Stimulated activated naive B cell treated with anti-CD40 and anti-IgM and Interleukin-4, amounts not matched to agents 10 μg/mL and 1 μg/mL and 100 μg/mL, for 72 hours (primary cell): Measurements from ENCODE around the gene SMIM7.

Experiments
- ATAC-seq, 2 donors: fragments of 150-1000 bp; cut with Tn5 transposase; replicated peaks; 2 replicates each; pipeline ENCODE4 v1.10.0; 2021; ENCODE audit warnings: moderate library complexity in 1 of 2
- DNase-seq: peaks from one replicate; pipeline ENCODE4 v3.0.0; 2021
- H3K27ac Mint-ChIP-seq: one replicate; pipeline ENCODE4 v1.8.0; 2022; ENCODE audit warnings: mild to moderate bottlenecking, mixed read lengths
- H3K27me3 Mint-ChIP-seq, 2 donors: one replicate each; pipeline ENCODE4 v1.8.0; 2022; ENCODE audit warnings: mixed read lengths in 2 of 2
- H3K36me3 Mint-ChIP-seq, 2 donors: one replicate each; pipeline ENCODE4 v1.8.0; 2022; ENCODE audit warnings: mixed read lengths in 2 of 2, mild to moderate bottlenecking in 1 of 2
- H3K4me1 Mint-ChIP-seq, 2 donors: one replicate each; pipeline ENCODE4 v1.8.0; 2022; ENCODE audit warnings: mixed read lengths in 2 of 2, mild to moderate bottlenecking in 1 of 2
- H3K4me3 Mint-ChIP-seq, 2 donors: one replicate each; pipeline ENCODE4 v1.8.0; 2022; ENCODE audit warnings: mild to moderate bottlenecking in 2 of 2, mixed read lengths in 2 of 2, moderate library complexity in 1 of 2
- H3K9me3 Mint-ChIP-seq, 2 donors: one replicate each; pipeline ENCODE4 v1.8.0; 2022; ENCODE audit warnings: mixed read lengths in 2 of 2, mild to moderate bottlenecking in 1 of 2

The SMIM7 gene

DNA sequence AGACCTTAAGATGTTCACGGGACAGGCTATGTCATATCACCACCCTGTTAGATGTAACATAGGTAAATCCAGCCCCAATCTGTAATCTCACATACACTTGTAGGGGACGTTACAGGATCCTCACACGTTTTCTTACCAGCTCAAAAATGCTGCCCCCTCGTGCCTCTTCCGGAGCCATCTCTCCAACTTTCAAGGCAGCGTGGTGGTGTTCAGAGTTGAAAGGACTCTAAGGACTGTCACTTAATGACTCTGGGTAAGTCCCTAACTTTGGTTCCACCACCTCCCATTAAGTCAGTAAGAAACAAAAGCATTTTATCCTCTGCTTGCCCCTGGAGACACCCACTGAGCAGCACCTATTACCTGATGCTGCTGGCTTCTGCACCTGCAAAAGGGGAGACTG lies 36.4 kb downstream of the SMIM7 start:
- Mint-ChIP-seq H3K4me1 (peaks cover 54 to 81% of the 10 kb centered on the region in 2 donors), H3K27me3 (no peaks in the 10 kb centered on the region), H3K27ac (no peak overlapping the region), H3K36me3 (peaks cover 32 to 36% of the 10 kb centered on the region in 2 donors), H3K9me3 (no peaks in the 10 kb centered on the region), H3K4me3 (no peak overlapping the region)
- DNase-seq, result no peak
- no peak for ATAC-seq

DNA sequence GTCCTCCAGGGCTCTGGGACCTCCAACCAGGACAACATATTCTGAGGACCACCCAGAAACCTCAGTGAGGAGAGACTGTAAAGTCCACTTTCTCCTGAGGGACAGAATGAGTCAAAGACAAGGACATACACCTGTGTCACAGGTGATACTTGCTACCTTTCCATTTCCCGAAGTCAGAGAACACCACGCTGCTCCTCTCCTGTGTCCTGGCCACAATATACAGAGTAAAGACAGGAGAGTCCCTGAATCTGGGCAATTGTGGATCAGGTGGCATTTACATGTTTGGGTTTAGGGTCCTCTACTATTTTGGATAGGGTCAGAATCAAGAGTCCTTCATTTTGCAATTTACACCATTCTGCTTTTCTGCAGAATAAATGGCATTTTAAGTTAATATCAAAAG lies 36.9 kb downstream of the SMIM7 start:
- peaks cover 59 to 86% of the 10 kb centered on the region in 2 donors for H3K4me1 Mint-ChIP-seq
- DNase-seq, result no peak
- no peak overlapping the region for H3K4me3 Mint-ChIP-seq
- H3K36me3 Mint-ChIP-seq, result peaks cover 31 to 34% of the 10 kb centered on the region in 2 donors
- H3K9me3 Mint-ChIP-seq, result no peaks in the 10 kb centered on the region
- no peak overlapping the region for H3K27ac Mint-ChIP-seq
- no peak for ATAC-seq
- H3K27me3 Mint-ChIP-seq, result no peaks in the 10 kb centered on the region

DNA sequence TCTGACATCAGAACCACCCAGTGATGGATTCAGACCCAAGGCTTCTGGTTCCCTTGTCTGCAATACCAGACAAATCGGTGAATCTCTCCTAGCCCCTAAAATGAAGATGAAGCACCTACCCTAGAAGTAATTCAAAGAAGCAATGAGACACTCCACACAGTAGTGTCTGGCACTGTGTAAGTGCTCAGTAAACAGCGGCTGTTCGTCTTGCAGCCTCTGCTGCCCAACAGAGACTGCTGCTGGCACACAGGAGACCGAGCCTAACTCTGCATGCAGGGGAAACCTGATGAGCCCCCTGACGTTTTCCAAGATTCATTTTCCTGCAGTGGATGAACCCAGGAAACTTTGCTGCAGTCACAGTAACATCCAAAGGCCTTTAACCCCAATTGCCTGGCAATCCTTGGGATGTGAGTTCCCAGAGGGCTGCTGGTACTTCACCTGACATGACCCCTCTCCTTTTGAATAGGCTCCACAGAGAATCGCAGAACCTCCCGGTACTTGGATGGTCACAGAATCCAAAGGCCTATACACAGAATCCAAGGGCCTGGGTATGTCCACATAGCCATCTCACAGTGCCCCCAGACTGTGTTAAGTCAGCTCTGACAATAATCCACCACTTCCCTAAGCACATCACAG lies 38.7 kb downstream of the SMIM7 start:
- Mint-ChIP-seq H3K27ac (peak overlapping the region; percentile 48), H3K4me1 (peaks cover 68 to 92% of the 10 kb centered on the region in 2 donors), H3K4me3 (no peak overlapping the region), H3K36me3 (peaks cover 23 to 27% of the 10 kb centered on the region in 2 donors), H3K27me3 (no peaks in the 10 kb centered on the region), H3K9me3 (no peaks in the 10 kb centered on the region)
- DNase-seq (no peak), ATAC-seq (no peak)

DNA sequence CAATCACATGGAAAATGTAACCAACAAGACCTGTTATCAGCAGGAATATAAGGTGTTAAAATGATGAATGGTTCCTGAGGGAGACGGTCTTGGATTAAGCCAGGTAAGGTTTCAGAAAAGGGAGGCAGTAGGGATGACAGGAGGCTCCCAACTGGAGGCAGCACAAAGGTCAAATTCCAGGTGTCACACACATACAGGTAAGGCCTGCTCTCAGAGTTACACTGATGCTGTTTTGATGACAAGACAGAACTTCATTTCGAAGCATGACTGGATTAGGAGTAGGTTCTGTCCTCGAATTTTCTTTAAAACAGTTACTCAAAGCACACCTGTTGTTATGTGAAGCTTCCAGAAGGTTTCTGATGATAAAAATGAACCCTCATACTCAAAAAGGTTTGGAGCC lies 39.4 kb downstream of the SMIM7 start:
- no peaks in the 10 kb centered on the region for H3K27me3 Mint-ChIP-seq
- peak overlapping the region; percentile 9 for H3K27ac Mint-ChIP-seq
- no peak for DNase-seq
- H3K9me3 Mint-ChIP-seq, result no peaks in the 10 kb centered on the region
- no peak for ATAC-seq
- peaks cover 21 to 22% of the 10 kb centered on the region in 2 donors for H3K36me3 Mint-ChIP-seq
- H3K4me1 Mint-ChIP-seq, result peaks cover 69 to 92% of the 10 kb centered on the region in 2 donors
- H3K4me3 Mint-ChIP-seq, result no peak overlapping the region

DNA sequence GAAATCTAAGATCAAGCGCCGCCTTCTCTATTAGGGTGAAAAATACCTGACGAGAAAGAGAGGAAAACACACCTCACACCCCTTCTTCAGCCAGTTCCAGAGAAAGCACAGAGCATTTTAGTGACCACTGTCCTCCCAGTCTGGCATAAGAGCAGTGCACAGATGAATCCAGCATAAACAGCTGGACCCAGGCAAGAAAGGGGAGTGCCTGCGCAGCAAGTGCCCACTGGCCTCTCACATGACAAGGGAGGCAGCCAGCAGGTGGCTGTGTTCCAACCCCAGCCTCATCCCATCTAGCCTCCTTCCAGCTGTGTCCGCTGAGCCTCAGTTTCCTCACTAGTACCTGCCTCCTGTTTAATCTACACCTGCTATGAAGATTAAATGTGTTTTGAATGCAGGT lies 39.9 kb downstream of the SMIM7 start:
- Mint-ChIP-seq H3K4me3 (no peak overlapping the region), H3K27me3 (no peaks in the 10 kb centered on the region), H3K9me3 (no peaks in the 10 kb centered on the region), H3K4me1 (peaks cover 69 to 93% of the 10 kb centered on the region in 2 donors), H3K27ac (peak overlapping the region; percentile 42), H3K36me3 (peaks cover 16 to 20% of the 10 kb centered on the region in 2 donors)
- no peak for DNase-seq
- ATAC-seq, result no peak

DNA sequence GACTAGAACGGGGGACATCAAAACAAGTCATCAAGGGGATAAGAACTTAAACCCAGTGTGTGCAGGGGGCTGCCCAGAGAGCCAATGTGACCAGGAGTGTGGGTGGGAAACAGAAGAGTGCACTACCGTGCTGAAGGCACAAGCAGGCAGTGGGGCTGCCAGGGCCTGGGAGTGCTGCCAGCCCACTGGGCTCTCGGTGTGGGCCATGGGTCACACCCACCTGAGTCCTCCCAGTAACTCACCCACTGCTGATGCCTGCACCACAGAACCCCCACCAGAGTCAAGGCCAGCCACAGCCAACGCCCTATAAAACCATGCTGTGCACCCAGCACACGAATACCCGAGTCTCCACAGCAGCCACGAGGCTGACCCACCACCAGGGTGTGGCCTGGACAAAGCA lies 40.5 kb downstream of the SMIM7 start:
- Mint-ChIP-seq H3K4me3 (peak overlapping the region in 1 of 2 donors; percentile 29), H3K36me3 (peaks cover 15 to 23% of the 10 kb centered on the region in 2 donors), H3K27ac (peak overlapping the region; percentile 70), H3K9me3 (no peaks in the 10 kb centered on the region), H3K27me3 (no peaks in the 10 kb centered on the region), H3K4me1 (peaks cover 70 to 95% of the 10 kb centered on the region in 2 donors)
- DNase-seq (no peak), ATAC-seq (no peak)

DNA sequence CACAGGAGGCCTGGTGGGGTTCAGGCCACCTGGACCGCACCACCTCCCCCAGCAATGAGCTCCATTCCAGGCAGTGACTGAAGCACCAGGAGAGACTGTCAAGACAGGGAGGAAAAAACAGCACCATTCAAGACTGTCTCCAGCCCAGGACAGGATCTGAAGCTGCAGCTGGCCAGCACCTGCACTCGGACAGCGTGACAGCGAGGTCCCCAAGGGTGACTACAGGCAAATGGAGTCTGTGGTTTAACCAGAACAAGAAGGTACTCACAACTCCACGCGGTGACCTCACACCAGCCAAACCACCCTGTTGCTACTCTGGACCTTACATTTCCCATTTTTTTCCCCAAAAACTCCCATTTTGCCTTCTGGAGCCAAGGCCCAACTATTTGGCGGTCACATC lies 41.7 kb downstream of the SMIM7 start:
- Mint-ChIP-seq H3K27me3 (no peaks in the 10 kb centered on the region), H3K4me1 (peaks cover 74 to 94% of the 10 kb centered on the region in 2 donors), H3K9me3 (no peaks in the 10 kb centered on the region), H3K36me3 (peaks cover 10 to 22% of the 10 kb centered on the region in 2 donors), H3K27ac (peak overlapping the region; percentile 83), H3K4me3 (peak overlapping the region in 1 of 2 donors; percentile 52)
- no peak for DNase-seq
- peak; percentile 50 to 60 for ATAC-seq

DNA sequence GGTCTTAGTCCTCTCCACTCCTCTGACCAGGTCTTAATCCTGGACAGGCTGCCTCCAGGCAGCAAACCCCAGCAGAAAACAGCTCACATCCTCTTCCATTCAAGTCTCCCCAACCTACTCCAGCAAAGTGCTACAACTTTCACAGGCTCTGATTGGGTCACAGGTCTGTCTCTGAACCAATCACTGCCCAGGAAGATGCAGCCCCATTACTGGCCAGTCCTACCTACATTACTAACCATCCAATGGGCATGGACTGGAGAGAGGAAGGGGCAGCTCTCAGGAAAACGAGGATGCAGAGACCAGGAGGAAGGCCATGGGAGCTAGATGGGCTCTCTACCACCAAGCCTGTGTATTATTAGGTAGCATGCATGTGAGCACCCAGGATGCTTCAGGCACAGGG lies 44.1 kb downstream of the SMIM7 start:
- H3K36me3 Mint-ChIP-seq, result peaks cover 10 to 24% of the 10 kb centered on the region in 2 donors
- H3K27me3 Mint-ChIP-seq, result no peaks in the 10 kb centered on the region
- H3K4me3 Mint-ChIP-seq, result peak overlapping the region; percentile 34 to 35
- H3K9me3 Mint-ChIP-seq, result no peaks in the 10 kb centered on the region
- peaks cover 75 to 98% of the 10 kb centered on the region in 2 donors for H3K4me1 Mint-ChIP-seq
- no peak overlapping the region for H3K27ac Mint-ChIP-seq
- no peak for DNase-seq
- peak; percentile 39 to 41 for ATAC-seq

DNA sequence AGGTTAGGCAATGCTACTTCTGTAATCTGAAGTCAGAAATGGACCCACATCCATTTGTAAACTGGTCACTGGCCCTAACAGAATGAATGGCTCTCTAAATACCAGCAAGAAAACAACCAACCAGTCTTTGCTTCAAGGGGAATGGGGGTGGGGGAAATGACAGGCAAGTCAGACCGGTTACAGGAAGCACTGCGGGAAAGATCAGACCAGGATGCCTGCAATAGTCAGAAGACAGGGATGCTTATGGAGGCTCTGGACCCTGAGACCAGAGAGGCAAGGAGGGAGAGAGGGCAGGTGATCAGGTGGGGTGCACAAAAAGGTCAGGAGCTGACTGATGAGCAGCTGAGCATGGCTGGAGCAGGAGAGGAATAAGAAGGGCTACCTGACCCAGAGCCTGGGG lies 45.0 kb downstream of the SMIM7 start:
- H3K36me3 Mint-ChIP-seq, result peaks cover 10 to 24% of the 10 kb centered on the region in 2 donors
- peaks cover 72 to 95% of the 10 kb centered on the region in 2 donors for H3K4me1 Mint-ChIP-seq
- no peaks in the 10 kb centered on the region for H3K9me3 Mint-ChIP-seq
- DNase-seq, result no peak
- peak overlapping the region; percentile 72 for H3K27ac Mint-ChIP-seq
- H3K4me3 Mint-ChIP-seq, result peak overlapping the region; percentile 45 to 74
- H3K27me3 Mint-ChIP-seq, result no peaks in the 10 kb centered on the region
- peak in 1 of 2 donors; percentile 34 for ATAC-seq

DNA sequence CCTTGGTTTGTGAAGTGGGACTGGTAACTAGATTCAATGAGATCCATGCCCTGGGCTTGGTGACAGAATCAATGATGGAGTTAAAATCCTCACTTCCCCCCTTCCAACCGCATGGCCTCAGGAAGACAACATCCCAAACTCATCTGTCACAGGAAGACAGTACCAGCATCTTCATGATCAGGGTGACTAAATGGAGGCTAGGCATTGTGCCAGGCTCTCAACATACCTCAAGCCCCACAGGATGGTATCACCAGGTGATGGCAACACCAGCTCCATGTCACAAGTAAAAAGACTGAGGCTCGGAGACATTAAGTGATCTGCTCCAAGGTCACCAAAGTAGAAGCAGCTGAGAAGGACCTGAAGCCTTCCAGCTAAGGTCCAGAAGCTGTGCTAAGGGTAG lies 46.1 kb downstream of the SMIM7 start:
- Mint-ChIP-seq H3K4me1 (peaks cover 62 to 86% of the 10 kb centered on the region in 2 donors), H3K27me3 (no peaks in the 10 kb centered on the region), H3K36me3 (peaks cover 6 to 21% of the 10 kb centered on the region in 2 donors), H3K27ac (peak overlapping the region; percentile 47), H3K9me3 (no peaks in the 10 kb centered on the region), H3K4me3 (no peak overlapping the region)
- DNase-seq (no peak), ATAC-seq (no peak)

DNA sequence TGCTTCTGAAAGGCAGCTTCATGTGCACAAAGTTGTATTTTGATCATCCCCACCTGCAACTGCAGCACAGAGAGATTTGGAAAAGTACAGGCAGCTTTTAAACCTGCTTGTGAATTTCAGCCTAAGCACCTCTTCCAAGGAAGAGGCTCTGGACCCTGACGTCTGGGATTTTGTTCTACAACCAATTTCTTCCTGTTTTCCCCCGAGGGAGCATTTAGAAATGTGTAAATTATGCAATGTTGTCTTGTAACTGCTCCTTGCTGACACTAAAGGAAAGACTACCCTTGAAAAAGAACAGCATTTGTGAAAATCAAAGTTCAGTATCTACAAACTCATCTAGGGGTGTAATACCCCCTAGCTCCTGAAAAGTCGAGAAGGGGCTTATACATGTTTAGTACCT lies 47.3 kb downstream of the SMIM7 start:
- DNase-seq (no peak), ATAC-seq (no peak)
- Mint-ChIP-seq H3K4me3 (no peak overlapping the region), H3K27ac (peak overlapping the region; percentile 71), H3K27me3 (no peaks in the 10 kb centered on the region), H3K9me3 (no peaks in the 10 kb centered on the region), H3K4me1 (peaks cover 59 to 86% of the 10 kb centered on the region in 2 donors), H3K36me3 (peaks cover 8 to 17% of the 10 kb centered on the region in 2 donors)

DNA sequence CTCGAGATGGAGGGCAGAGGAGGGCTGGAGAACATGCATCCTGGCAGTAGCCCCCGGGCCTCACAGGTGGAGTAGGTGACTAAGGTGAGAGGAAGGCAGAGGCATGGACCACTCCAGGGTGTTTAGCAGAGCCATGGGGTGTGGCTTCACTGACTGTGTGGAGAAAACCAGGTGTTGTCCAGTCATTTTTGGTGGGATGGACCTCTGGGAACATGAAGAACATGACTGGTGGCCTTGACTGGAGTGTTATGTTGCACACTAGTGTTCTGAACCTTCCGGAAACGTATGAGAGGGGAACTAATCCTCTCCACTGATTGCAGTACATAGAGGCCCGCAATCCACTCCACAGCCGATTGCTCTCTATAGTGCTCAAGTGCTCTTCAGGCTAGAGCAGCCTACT lies 48.8 kb downstream of the SMIM7 start:
- no peak overlapping the region for H3K27ac Mint-ChIP-seq
- H3K36me3 Mint-ChIP-seq, result peaks cover 8 to 13% of the 10 kb centered on the region in 2 donors
- no peaks in the 10 kb centered on the region for H3K27me3 Mint-ChIP-seq
- peaks cover 46 to 74% of the 10 kb centered on the region in 2 donors for H3K4me1 Mint-ChIP-seq
- DNase-seq, result no peak
- no peak overlapping the region for H3K4me3 Mint-ChIP-seq
- no peaks in the 10 kb centered on the region for H3K9me3 Mint-ChIP-seq
- no peak for ATAC-seq

DNA sequence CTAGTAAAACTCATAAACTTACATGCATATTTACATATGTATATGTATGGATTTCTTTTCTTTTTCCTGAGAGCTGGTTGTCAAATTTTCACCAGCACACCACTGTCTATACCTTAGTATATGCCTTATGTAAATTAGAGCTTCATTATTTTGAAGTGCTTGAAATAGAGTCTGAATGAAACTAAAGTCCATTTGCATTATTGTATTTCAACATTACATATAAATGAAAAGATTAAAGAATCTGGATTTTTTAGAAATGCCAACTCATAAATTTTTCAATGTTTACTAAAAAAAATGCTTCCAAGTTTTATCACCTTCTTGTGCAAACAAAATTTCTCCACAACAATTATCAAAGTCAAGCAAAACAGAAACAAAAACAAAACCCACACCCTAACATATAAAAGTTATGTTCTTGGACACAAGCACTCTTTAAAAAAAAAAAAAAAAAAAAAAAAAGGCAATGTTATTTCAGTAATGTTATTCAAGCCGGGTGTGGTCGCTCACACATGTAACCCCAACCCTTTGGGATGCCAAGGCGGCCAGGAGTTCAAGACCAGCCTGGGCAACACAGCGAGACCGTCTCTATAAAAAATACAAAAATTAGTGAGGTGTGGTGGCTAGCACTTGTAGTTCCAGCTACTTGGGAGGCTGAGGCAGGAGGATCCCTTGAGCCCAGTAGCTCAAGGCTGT lies 50.3 kb downstream of the SMIM7 start:
- DNase-seq (no peak), ATAC-seq (no peak)
- H3K9me3 Mint-ChIP-seq, result no peaks in the 10 kb centered on the region
- H3K36me3 Mint-ChIP-seq, result peaks cover 9 to 16% of the 10 kb centered on the region in 2 donors
- peaks cover 49 to 74% of the 10 kb centered on the region in 2 donors for H3K4me1 Mint-ChIP-seq
- no peak overlapping the region for H3K27ac Mint-ChIP-seq
- no peak overlapping the region for H3K4me3 Mint-ChIP-seq
- H3K27me3 Mint-ChIP-seq, result no peaks in the 10 kb centered on the region

DNA sequence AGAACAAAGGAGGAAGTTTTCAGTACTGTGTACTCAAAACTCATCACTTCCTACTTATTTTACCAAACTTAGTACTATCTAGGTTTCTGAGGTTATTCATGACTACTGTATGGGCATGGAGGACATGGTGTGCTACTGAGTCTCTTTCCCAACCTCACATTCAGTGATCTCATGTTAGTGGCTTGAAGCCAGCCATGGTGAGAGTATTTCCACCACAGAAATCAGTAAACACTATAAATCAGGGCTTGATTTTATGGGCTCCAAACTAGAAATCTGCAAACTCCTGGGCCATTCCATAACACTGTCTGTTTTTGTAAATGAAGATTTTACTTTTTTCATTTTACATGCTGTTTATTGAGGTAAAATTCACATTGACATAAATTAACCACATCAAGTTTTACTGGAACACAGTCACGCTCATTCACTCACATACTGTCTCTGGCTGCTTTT lies 51.6 kb downstream of the SMIM7 start:
- Mint-ChIP-seq H3K27ac (peak overlapping the region; percentile 47), H3K4me3 (no peak overlapping the region), H3K27me3 (no peaks in the 10 kb centered on the region), H3K9me3 (no peaks in the 10 kb centered on the region), H3K4me1 (peaks cover 50 to 76% of the 10 kb centered on the region in 2 donors), H3K36me3 (peaks cover 10 to 16% of the 10 kb centered on the region in 2 donors)
- peak; percentile 80 for ATAC-seq
- no peak for DNase-seq

DNA sequence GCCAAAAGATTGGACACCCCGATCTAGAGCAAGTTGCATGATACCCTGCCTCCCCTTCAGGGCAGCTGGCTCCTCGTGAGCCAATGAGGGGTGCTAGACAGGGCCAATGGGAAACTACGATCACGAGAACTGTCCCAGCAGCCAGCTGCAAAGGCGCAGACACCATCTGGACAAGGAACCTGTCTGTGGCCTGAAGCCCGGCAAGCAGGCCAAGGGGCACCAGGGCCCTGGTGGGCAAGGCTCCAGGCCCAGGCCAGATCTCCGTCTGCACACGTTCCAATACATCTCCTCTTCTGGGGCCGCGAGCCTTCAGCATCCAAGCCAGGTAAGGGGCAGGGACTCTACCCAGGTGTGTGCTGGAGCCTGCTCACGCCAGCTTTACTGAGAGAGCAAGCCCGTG lies 52.1 kb downstream of the SMIM7 start:
- Mint-ChIP-seq H3K27me3 (no peaks in the 10 kb centered on the region), H3K4me3 (no peak overlapping the region), H3K4me1 (peaks cover 48 to 76% of the 10 kb centered on the region in 2 donors), H3K27ac (peak overlapping the region; percentile 47), H3K9me3 (no peaks in the 10 kb centered on the region), H3K36me3 (peaks cover 10 to 16% of the 10 kb centered on the region in 2 donors)
- DNase-seq (no peak), ATAC-seq (peak in 1 of 2 donors; percentile 6)
